Chondrocyte (in vitro differentiated cells): ENCODE measurements around the gene VSX1. TPM values are rescaled to one million over a fixed set of nuclear protein-coding genes. Genes with fewer than 3 reads are reported as not detected.

Source experiments
- DNase-seq: peaks from one replicate; pipeline ENCODE4 v3.0.0; 2021; ENCODE audit warnings: mixed read lengths, low spot score
- H3K27ac Mint-ChIP-seq: one replicate; pipeline ENCODE4 v1.8.0; 2021; ENCODE audit warnings: mild to moderate bottlenecking, moderate library complexity, mixed read lengths; ENCODE audit not compliant: unreplicated experiment
- H3K27me3 Mint-ChIP-seq: 2 replicates; pipeline ENCODE4 v1.8.0; 2021; ENCODE audit warnings: low read depth, mixed read lengths
- H3K36me3 Mint-ChIP-seq: 2 replicates; pipeline ENCODE4 v1.8.0; 2021; ENCODE audit warnings: low read depth, mixed read lengths
- H3K4me1 Mint-ChIP-seq: 2 replicates; pipeline ENCODE4 v1.8.0; 2021; ENCODE audit warnings: low read depth, mild to moderate bottlenecking, mixed read lengths
- H3K4me3 Mint-ChIP-seq: one replicate; pipeline ENCODE4 v1.8.0; 2021; ENCODE audit warnings: mild to moderate bottlenecking, moderate library complexity, mixed read lengths; ENCODE audit not compliant: unreplicated experiment
- H3K9me3 Mint-ChIP-seq: 2 replicates; pipeline ENCODE4 v1.8.0; 2021; ENCODE audit warnings: low read depth, mixed read lengths
- total RNA-seq: library from RNA; stranded (reverse); gene quantifications from 3 replicates; pipeline ENCODE4 v1.2.1, GENCODE V29; 2021
- TF ChIP-seq, protein P1 (sequence below): fragments of 200-600 bp; sonication (generic); IDR thresholded peaks from 2 replicates; pipeline ENCODE4 v1.5.0; 2021; ENCODE audit warnings: antibody characterized with exemption, mild to moderate bottlenecking, moderate library complexity

Gene VSX1
- total RNA-seq, 1 donor from 2014 or later: not detected

DNA sequence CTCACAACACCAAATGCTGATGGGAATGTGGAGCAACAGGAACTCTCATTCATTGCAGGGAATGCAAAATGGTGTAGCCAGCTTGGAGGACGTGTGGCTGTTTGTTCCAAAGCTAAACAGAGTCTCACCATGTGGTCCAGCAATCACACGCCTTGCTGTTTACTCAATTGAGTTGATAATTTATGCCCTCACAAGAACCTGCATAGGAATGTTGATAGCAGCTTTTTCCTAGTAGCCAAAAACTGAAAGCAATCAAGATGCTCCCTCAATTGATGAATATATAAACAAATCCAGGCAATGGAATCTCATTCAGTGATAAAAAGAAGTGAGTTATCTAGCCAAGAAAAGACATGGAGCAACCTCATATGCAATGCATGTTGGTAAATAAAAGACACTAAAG, 15.6 kb upstream of the VSX1 start:
- H3K36me3 Mint-ChIP-seq: no peaks in the 10 kb centered on the region
- no peak overlapping the region for H3K27ac Mint-ChIP-seq
- no peak for DNase-seq
- H3K9me3 Mint-ChIP-seq: no peaks in the 10 kb centered on the region
- H3K4me1 Mint-ChIP-seq: no peaks in the 10 kb centered on the region
- H3K27me3 Mint-ChIP-seq: peaks cover 54% of the 10 kb centered on the region
- no peak overlapping the region for H3K4me3 Mint-ChIP-seq
- TF ChIP-seq, protein P1, sequence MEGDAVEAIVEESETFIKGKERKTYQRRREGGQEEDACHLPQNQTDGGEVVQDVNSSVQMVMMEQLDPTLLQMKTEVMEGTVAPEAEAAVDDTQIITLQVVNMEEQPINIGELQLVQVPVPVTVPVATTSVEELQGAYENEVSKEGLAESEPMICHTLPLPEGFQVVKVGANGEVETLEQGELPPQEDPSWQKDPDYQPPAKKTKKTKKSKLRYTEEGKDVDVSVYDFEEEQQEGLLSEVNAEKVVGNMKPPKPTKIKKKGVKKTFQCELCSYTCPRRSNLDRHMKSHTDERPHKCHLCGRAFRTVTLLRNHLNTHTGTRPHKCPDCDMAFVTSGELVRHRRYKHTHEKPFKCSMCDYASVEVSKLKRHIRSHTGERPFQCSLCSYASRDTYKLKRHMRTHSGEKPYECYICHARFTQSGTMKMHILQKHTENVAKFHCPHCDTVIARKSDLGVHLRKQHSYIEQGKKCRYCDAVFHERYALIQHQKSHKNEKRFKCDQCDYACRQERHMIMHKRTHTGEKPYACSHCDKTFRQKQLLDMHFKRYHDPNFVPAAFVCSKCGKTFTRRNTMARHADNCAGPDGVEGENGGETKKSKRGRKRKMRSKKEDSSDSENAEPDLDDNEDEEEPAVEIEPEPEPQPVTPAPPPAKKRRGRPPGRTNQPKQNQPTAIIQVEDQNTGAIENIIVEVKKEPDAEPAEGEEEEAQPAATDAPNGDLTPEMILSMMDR: no peak

DNA sequence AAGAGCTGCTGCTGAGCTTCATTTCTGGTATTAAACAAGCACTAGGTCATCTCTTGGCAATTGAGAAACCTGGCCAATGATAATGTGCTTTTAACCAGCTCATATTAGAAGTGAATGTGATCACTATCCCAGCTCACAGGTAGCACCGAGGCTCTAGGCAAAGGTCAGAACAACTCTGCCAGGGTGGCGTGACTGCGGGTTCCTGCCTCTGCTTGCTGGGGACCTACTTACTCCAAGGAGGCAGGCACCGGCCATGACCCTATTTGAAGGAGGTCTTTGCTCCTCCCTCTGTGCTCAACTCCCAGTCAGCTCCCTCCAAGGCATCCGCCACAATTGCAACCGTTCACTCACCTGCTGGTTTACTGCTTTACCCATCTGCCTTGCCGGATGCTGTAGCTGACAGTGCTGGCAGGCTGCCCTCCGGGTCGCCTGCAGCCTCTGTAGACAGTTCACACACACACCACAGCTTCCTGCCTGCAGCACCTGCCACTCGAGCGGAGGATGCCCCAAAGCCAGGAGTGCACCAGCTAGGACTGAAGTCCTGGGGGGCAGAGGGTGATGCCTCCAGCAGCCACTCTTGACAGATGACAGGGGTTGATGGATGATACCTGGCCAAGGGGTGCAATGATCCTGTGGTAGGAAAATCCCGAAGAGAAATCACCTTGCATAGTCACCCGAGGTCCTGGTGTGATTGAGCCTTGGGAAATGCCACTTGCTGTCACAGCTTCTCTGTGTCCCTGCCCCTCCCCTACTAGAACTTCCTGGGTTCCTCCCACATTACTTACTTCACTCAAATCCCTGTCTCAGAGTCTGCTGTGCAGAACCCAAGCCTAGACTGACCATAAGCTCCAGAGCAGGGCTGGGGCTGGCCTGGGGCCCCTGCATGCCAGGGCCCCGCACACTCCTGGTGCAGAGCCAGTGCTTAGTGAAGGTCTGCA, 8.8 kb upstream of the VSX1 start:
- Mint-ChIP-seq H3K4me1 (no peaks in the 10 kb centered on the region), H3K4me3 (no peak overlapping the region), H3K36me3 (no peaks in the 10 kb centered on the region), H3K27me3 (peaks cover 56% of the 10 kb centered on the region), H3K27ac (no peak overlapping the region), H3K9me3 (no peaks in the 10 kb centered on the region)
- DNase-seq: no peak
- TF ChIP-seq, protein P1: no peak

DNA sequence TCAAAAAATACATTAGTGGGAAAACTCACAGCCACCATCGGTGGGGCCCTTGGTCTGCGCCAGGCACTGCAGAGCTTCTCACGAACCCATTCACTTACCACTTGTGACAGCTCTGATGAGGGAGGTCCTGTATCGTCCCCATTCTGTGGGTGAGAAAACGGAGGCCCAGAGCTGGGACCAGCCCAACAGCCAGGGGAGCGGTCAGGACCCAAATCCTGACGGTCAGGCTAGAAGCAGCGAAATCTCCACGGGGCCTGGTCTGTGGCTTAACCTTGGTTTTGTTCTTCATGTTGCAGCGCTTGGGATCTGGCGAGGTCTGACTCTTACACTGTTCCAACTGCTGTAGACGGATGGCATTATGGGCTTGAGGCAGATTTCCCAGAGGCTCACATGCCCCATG, 7.7 kb upstream of the VSX1 start:
- H3K4me3 Mint-ChIP-seq: no peak overlapping the region
- DNase-seq: no peak
- no peak overlapping the region for H3K27ac Mint-ChIP-seq
- no peaks in the 10 kb centered on the region for H3K36me3 Mint-ChIP-seq
- peaks cover 2% of the 10 kb centered on the region for H3K4me1 Mint-ChIP-seq
- H3K27me3 Mint-ChIP-seq: peaks cover 58% of the 10 kb centered on the region
- H3K9me3 Mint-ChIP-seq: no peaks in the 10 kb centered on the region
- TF ChIP-seq, protein P1: no peak

DNA sequence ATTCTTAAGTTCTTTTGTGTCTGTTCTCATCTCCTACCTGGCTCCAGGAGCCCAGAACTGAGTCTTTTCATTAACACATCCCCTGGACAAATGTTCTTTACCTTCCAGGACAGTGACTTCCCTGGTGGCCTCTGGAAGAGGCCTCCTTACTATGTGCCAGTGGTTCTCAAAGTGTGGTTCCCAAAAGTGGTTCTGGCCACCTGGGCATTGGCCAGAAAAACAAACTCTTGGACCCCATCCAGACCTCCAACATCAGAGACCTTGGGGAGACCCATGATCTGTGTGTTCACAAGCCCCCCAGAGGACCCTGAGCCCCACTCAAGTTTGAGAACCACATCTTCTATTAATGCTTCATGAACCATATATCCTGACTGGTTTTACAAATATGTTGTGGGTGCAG, 7.2 kb upstream of the VSX1 start:
- no peak for DNase-seq
- Mint-ChIP-seq H3K4me1 (peaks cover 6% of the 10 kb centered on the region), H3K27me3 (peaks cover 63% of the 10 kb centered on the region)

DNA sequence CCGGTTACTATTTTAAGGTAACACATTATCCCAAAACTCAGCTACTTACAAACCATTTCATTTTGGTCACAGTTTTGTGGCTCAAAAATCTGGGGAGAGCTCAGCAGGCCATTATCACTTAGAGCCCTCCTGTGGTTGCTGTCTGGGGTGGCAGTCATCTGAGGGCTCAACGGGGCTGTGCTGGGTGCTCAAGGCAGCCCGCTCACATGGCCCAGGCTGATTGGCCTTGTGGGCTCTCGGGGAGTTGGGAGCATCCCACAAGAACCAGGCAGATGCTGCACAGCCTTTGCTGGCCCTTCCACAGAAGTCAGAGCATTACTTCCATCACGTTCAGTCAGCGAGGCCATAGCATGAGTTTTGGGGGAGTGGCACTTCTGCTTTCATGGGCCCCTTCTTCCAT, 6.3 kb upstream of the VSX1 start:
- no peak overlapping the region for H3K27ac Mint-ChIP-seq
- TF ChIP-seq, protein P1: no peak
- no peak overlapping the region for H3K4me3 Mint-ChIP-seq
- H3K4me1 Mint-ChIP-seq: peaks cover 12% of the 10 kb centered on the region
- no peaks in the 10 kb centered on the region for H3K9me3 Mint-ChIP-seq
- peaks cover 68% of the 10 kb centered on the region for H3K27me3 Mint-ChIP-seq
- no peaks in the 10 kb centered on the region for H3K36me3 Mint-ChIP-seq
- no peak for DNase-seq

More for the DNA sequence above, 7.2 kb upstream of the VSX1 start:
- TF ChIP-seq, protein P1: no peak
- H3K36me3 Mint-ChIP-seq: no peaks in the 10 kb centered on the region
- no peaks in the 10 kb centered on the region for H3K9me3 Mint-ChIP-seq
- H3K4me3 Mint-ChIP-seq: no peak overlapping the region
- no peak overlapping the region for H3K27ac Mint-ChIP-seq
